ENCODE data around the gene NCL. TPM values are rescaled to one million over a fixed set of nuclear protein-coding genes. Genes with fewer than 3 reads are reported as not detected.

NCL gene
- total and polyA plus RNA-seq, 4 donors = 83.1 to 139 (median 107) TPM

DNA sequence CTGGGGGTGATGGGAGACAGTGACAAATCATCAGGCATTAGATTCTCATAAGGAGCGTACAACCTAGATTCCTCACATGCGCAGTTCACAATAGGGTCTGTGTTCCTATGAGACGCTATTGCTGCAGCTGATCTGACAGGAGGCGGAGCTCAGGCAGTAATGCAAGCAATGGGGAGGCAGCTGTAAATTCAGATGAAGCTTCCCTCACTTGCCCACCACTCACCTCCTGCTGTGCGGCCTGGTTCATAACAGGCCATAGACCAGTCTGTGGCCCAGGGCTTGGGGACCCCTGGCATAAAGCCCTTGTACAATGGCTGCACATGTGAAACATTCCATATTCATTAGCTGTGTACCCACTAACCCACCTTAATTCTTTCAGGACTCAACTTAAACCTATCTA, 47.9 kb upstream of the NCL start:
- H3K4me3 ChIP-seq (ENCODE audit: low read depth in 1 of 3, low read length in 3 of 3) = no peak overlapping the region
- WGBS = 84% methylated on average over 5 of the region's 5 CpGs
- no peak overlapping the region for H3K9ac ChIP-seq (ENCODE audit: low read depth in 1 of 2, low read length in 2 of 2)
- no peaks in the 10 kb centered on the region for H3K36me3 ChIP-seq (ENCODE audit: control insufficient read depth in 4 of 4, insufficient read depth in 3 of 4, low read depth in 1 of 4, low read length in 3 of 4)
- peaks cover 0 to 15% (median 3%) of the 10 kb centered on the region in 4 donors for H3K4me1 ChIP-seq (ENCODE audit: control insufficient read depth in 4 of 4, insufficient read depth in 4 of 4, low read length in 3 of 4)
- no peak overlapping the region for H3K27ac ChIP-seq (ENCODE audit: low read depth in 1 of 2, low read length in 2 of 2)
- no peak for DNase-seq (ENCODE audit: low spot score)
- TF ChIP-seq EGR1 (IDR thresholded peaks at IDR 0.05; ENCODE audit: low read depth in 2 of 2) (no peak), REST (IDR thresholded peaks at IDR 0.05) (no peak), NR2F2 (IDR thresholded peaks at IDR 0.05) (no peak)
- H3K9me3 ChIP-seq (ENCODE audit: control insufficient read depth in 4 of 4, low read length in 3 of 4) = no peaks in the 10 kb centered on the region
- no peaks in the 10 kb centered on the region for H3K27me3 ChIP-seq (ENCODE audit: control insufficient read depth in 4 of 4, insufficient read depth in 4 of 4, low read length in 3 of 4)

GRCh38 chr2:231503766-231504165, 39.5 kb upstream of the NCL start:
- Histone ChIP-seq H3K9me3 (ENCODE audit: control insufficient read depth in 4 of 4, low read length in 3 of 4) (no peaks in the 10 kb centered on the region), H3K36me3 (ENCODE audit: control insufficient read depth in 4 of 4, insufficient read depth in 3 of 4, low read depth in 1 of 4, low read length in 3 of 4) (peaks cover 0 to 10% (median 3%) of the 10 kb centered on the region in 4 donors), H3K9ac (ENCODE audit: low read depth in 1 of 2, low read length in 2 of 2) (no peak overlapping the region), H3K27me3 (ENCODE audit: control insufficient read depth in 4 of 4, insufficient read depth in 4 of 4, low read length in 3 of 4) (no peaks in the 10 kb centered on the region), H3K4me1 (ENCODE audit: control insufficient read depth in 4 of 4, insufficient read depth in 4 of 4, low read length in 3 of 4) (no peaks in the 10 kb centered on the region), H3K27ac (ENCODE audit: low read depth in 1 of 2, low read length in 2 of 2) (no peak overlapping the region), H3K4me3 (ENCODE audit: low read depth in 1 of 3, low read length in 3 of 3) (no peak overlapping the region)
- TF ChIP-seq GABPA (IDR thresholded peaks at IDR 0.05 in 1 of 2, conservative IDR thresholded peaks at IDR 0.05 in 1 of 2) (no peak), HNF4G (IDR thresholded peaks at IDR 0.05) (no peak), RAD21 (IDR thresholded peaks at IDR 0.05) (no peak), FOXA1 (IDR thresholded peaks at IDR 0.05) (no peak), ATF3 (IDR thresholded peaks at IDR 0.05) (no peak), YY1 (IDR thresholded peaks at IDR 0.05) (no peak), REST (IDR thresholded peaks at IDR 0.05) (no peak), EGR1 (IDR thresholded peaks at IDR 0.05; ENCODE audit: low read depth in 2 of 2) (no peak), NR2F2 (IDR thresholded peaks at IDR 0.05) (no peak), MAX (IDR thresholded peaks at IDR 0.05) (no peak), SP1 (IDR thresholded peaks at IDR 0.05) (no peak), FOXA2 (IDR thresholded peaks at IDR 0.05) (no peak), ZBTB33 (IDR thresholded peaks at IDR 0.05) (no peak), CTCF (IDR thresholded peaks at IDR 0.05; ENCODE audit: low read depth, low read length, missing input control) (no peak), JUND (IDR thresholded peaks at IDR 0.05) (no peak), HNF4A (conservative IDR thresholded peaks at IDR 0.05) (no peak), TAF1 (conservative IDR thresholded peaks at IDR 0.05) (no peak), RXRA (IDR thresholded peaks at IDR 0.05) (no peak)
- no peak for DNase-seq (ENCODE audit: low spot score)
- 92% methylated on average over 3 of the region's 3 CpGs for WGBS

Data from liver (tissue), 9 donors.